Ascending aorta (tissue), 2 donors: ENCODE measurements around the gene UBL7. TPM values are rescaled to one million over a fixed set of nuclear protein-coding genes. Genes with fewer than 3 reads are reported as not detected.

Experiments used
- DNase-seq, 2 donors: peaks; one replicate each; pipeline ENCODE4 v3.0.0-alpha.2; 2019; ENCODE audit warnings: low spot score in 2 of 2
- H3K27ac ChIP-seq, 2 donors: fragments of 200-600 bp; sonication (generic); one replicate each; pipeline ENCODE4 v1.5.1; 2016 to 2017; ENCODE audit warnings: mild to moderate bottlenecking in 1 of 2
- H3K27me3 ChIP-seq: fragments of 200-600 bp; sonication (generic); one replicate; pipeline ENCODE4 v1.5.1; 2017
- H3K36me3 ChIP-seq, 2 donors: fragments of 200-600 bp; sonication (generic); one replicate each; pipeline ENCODE4 v1.5.1; 2016
- H3K4me1 ChIP-seq, 2 donors: fragments of 200-600 bp; sonication (generic); one replicate each; pipeline ENCODE4 v1.5.1; 2016 to 2017; ENCODE audit warnings: mild to moderate bottlenecking in 1 of 2
- H3K4me3 ChIP-seq, 2 donors: fragments of 200-600 bp; sonication (generic); one replicate each; pipeline ENCODE4 v1.5.1; 2016 to 2017; ENCODE audit warnings: mild to moderate bottlenecking in 1 of 2
- H3K9me3 ChIP-seq, 2 donors: fragments of 200-600 bp; sonication (generic); one replicate each; pipeline ENCODE4 v1.5.1; 2016
- intact Hi-C: fragments of 100-400 bp; cut with DNase I; formaldehyde crosslinking; loops from one replicate; pipeline ENCODE4 v1.15.1; 2023
- total RNA-seq: library from RNA; depleted of rRNA; stranded (reverse); fragments of >200 nt; gene quantifications from one replicate; pipeline ENCODE4 v1.1.0, GENCODE V29; 2016
- TF ChIP-seq, protein P1 (sequence below), 3 experiments: fragments of 200-600 bp in 2 of 3; fragments of 450-650 bp in 1 of 3; sonication (generic) in 2 of 3; IDR thresholded peaks; one replicate each; pipeline ENCODE4 v1.5.1; 2016 to 2019; ENCODE audit warnings: antibody characterized with exemption in 3 of 3, mild to moderate bottlenecking in 1 of 3, moderate library complexity in 1 of 3

Gene UBL7
- total RNA-seq, 1 donor from 2014 or later: 63.4 TPM

DNA sequence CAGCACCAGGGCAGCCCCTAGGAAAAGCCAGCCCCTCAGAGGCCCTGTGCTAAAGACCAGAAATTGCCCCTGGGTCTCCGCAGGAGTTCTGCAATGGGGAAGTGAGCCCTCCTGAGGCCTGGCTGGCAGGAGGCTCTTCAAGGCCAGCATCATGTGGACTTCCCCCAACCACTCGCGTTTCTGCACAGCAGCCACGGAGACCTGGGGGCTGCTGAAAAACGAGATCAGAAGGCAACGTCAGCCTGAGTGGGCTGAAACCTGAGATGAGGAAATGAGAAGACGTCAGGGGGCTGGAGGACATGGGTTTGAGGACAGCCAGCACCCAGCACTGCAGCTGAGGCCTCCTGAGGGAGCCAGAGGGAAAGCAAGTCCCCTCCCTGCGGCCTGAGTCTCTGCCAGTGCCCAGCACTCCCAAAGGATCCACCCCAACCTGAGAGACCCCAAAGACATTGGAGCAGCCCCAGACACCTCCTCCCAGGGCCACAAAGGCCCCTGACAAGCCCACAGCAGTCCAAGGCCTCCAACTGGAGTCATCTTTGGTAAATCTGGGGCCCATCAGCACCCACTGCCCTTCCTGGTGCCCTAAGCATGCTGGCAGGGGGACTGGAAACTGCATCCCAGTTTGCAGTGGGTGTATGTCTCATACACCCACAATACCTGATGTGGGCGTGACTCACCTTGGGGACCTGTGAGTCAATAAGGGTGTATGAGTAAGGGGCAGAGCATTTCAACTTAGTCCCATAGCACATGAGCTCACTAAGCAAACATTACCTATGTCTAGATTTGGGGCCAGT lies 64.3 kb downstream of the UBL7 start:
- no peaks in the 10 kb centered on the region for H3K36me3 ChIP-seq
- no peak overlapping the region for H3K4me3 ChIP-seq
- TF ChIP-seq, protein P1, sequence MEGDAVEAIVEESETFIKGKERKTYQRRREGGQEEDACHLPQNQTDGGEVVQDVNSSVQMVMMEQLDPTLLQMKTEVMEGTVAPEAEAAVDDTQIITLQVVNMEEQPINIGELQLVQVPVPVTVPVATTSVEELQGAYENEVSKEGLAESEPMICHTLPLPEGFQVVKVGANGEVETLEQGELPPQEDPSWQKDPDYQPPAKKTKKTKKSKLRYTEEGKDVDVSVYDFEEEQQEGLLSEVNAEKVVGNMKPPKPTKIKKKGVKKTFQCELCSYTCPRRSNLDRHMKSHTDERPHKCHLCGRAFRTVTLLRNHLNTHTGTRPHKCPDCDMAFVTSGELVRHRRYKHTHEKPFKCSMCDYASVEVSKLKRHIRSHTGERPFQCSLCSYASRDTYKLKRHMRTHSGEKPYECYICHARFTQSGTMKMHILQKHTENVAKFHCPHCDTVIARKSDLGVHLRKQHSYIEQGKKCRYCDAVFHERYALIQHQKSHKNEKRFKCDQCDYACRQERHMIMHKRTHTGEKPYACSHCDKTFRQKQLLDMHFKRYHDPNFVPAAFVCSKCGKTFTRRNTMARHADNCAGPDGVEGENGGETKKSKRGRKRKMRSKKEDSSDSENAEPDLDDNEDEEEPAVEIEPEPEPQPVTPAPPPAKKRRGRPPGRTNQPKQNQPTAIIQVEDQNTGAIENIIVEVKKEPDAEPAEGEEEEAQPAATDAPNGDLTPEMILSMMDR (IDR thresholded peaks at IDR 0.05): no peak
- H3K4me1 ChIP-seq: no peaks in the 10 kb centered on the region
- no peak for DNase-seq
- H3K9me3 ChIP-seq: no peaks in the 10 kb centered on the region
- intact Hi-C loops: no loop called here
- no peak overlapping the region for H3K27ac ChIP-seq
- no peaks in the 10 kb centered on the region for H3K27me3 ChIP-seq

DNA sequence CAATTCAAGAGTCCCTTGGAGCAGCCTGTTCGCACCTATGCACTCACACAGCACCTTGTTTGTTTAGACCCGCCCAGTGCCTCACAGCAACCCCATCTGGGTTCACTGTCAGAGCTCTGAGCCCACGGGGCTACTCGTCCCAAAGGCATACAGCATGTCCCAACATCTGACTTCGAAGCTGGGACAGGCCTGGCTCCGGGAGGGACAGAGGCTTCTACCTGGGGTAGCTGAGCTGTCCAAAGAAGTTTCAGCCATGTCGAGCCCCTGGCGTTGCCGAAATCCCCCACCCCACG lies 64.9 kb downstream of the UBL7 start:
- no peak for DNase-seq
- intact Hi-C loops: no loop called here
- H3K4me3 ChIP-seq: no peak overlapping the region
- no peaks in the 10 kb centered on the region for H3K36me3 ChIP-seq
- no peaks in the 10 kb centered on the region for H3K4me1 ChIP-seq
- TF ChIP-seq, protein P1 (IDR thresholded peaks at IDR 0.05): no peak
- H3K9me3 ChIP-seq: no peaks in the 10 kb centered on the region
- no peak overlapping the region for H3K27ac ChIP-seq
- H3K27me3 ChIP-seq: no peaks in the 10 kb centered on the region

Other genes starting within 250 kb of the UBL7 start
- gene CCDC33, start 224.8 kb downstream of the UBL7 start, total RNA-seq: not detected
- gene CYP11A1, start 93.5 kb downstream of the UBL7 start, total RNA-seq: 62.4 TPM
- gene SEMA7A, start 27.2 kb downstream of the UBL7 start, total RNA-seq: 5.5 TPM
- 13.3 TPM for gene ARID3B, start 80.1 kb upstream of the UBL7 start, total RNA-seq
- 154 TPM for gene CLK3, start 154.7 kb upstream of the UBL7 start, total RNA-seq
- 8.8 TPM for gene EDC3, start 234.9 kb upstream of the UBL7 start, total RNA-seq